GM12872 (cell line): ENCODE results near the gene AP3S2.

Experiments
- TF ChIP-seq, protein P1 (sequence below): IDR thresholded peaks from 3 replicates; pipeline ENCODE4 v1.5.1; 2011; ENCODE audit warnings: low read depth, mild to moderate bottlenecking, low read length, moderate library complexity; ENCODE audit not compliant: insufficient read depth

The AP3S2 gene

DNA sequence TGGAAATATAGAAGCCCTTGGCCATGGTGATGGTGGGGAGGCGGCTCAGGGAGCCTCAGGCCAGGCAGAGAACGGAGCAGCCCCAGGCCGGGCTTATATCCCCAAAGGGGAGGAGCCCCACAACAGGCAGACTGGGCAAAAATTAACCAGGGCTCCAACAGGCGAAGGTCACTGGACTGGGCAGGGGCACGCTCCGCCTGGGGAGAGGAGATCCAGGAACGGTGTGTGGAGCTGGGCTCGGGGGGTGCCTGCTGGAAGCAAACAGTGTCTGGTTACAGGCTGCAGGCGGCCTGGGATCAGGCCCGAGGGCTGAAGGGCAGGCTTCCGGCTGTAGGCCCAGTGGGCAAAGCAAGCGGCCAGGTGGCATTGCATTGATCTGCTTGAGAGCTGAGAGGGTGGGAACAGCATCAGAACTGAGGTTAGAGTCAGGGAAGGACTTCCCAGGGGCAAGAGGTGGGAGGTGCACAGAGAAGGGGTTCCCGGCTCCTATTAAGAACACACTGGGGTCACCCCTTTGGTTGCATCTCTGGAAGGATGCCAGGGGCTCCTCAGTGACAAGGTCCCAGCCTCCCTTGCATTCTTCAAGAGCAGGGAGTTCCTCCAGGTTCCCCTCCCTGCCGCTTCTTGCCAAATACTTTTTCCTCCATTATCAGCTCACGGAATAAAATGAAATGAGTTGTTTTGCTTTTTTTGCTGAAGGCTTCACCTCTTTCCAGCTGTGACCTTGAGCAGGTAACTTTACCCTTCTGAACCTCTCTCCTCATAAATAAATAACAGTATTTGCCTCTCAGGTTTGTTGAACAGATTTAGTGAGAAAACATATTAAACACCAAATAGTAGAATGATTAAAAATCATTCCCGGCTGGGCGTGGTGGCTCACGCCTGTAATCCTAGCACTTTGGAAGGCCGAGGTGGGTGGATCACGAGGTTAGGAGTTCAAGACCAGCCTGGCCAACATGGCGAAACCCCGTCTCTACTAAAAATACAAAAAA is 86.9 kb downstream of the AP3S2 start:
- TF ChIP-seq, protein P1, sequence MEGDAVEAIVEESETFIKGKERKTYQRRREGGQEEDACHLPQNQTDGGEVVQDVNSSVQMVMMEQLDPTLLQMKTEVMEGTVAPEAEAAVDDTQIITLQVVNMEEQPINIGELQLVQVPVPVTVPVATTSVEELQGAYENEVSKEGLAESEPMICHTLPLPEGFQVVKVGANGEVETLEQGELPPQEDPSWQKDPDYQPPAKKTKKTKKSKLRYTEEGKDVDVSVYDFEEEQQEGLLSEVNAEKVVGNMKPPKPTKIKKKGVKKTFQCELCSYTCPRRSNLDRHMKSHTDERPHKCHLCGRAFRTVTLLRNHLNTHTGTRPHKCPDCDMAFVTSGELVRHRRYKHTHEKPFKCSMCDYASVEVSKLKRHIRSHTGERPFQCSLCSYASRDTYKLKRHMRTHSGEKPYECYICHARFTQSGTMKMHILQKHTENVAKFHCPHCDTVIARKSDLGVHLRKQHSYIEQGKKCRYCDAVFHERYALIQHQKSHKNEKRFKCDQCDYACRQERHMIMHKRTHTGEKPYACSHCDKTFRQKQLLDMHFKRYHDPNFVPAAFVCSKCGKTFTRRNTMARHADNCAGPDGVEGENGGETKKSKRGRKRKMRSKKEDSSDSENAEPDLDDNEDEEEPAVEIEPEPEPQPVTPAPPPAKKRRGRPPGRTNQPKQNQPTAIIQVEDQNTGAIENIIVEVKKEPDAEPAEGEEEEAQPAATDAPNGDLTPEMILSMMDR, result no peak

DNA sequence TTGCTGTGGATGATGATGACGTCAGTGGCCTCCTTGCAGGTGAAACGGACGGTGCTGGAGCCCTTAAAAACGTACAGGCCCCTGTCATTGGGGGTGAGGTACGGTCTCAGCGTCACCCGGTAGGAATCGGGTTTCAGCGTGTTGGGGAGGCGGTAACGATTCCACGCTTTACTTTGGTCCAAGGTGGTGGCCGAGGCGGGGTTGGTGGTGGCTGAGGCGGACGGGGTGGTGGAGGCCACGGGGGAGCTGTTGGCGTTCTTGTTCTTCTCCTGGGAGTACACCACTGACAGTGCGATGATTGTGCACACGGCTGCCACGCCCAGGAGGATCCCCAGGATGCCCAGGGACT is 87.6 kb downstream of the AP3S2 start:
- TF ChIP-seq, protein P1, result no peak

DNA sequence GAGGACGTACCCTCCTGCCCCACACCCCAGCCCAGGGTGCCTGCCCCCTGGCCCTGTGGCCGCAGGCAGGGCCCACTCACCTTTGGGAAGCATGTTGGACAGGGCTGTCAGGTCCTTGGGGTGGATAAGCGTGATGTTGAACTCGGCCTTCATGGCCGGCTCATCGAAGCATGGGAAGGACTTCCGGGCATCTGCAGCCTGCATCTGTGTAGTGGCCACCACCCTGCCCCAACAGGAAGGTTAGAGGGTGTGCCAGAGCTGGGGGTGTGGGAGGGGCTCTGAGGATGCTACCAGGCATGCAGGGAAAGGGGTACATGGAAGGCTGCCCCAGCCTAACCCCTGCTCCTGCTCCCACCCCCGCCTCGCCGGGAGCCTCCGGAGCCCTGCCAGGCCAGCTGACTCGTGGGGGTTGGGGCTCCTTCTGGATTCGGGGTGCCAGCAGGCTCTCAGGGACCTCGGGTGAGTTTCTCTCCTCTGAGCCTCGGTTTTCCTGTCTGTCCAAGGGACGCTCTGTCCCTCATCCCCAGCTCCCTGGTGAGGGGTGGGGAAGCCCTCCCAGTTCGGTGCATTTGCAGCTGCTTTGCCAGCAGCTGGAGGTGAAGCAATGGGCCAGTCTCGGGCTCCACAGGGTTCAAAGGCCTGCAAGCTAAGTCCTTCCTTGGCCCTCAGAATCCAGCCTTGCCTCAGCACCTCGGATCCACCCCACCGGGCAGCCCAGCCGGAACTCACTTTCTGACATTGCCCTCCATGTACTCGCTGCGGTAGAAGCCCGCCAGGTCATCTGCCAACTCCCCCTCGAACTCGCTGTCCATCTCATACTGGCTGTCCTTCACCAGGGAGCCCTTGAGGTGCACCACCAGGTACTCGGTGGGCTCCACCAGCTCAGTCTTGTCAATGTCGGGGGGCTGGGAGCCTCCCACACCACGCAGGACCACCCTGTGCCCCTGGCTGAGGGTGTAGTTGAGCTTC is 88.3 kb downstream of the AP3S2 start:
- TF ChIP-seq, protein P1, result no peak

DNA sequence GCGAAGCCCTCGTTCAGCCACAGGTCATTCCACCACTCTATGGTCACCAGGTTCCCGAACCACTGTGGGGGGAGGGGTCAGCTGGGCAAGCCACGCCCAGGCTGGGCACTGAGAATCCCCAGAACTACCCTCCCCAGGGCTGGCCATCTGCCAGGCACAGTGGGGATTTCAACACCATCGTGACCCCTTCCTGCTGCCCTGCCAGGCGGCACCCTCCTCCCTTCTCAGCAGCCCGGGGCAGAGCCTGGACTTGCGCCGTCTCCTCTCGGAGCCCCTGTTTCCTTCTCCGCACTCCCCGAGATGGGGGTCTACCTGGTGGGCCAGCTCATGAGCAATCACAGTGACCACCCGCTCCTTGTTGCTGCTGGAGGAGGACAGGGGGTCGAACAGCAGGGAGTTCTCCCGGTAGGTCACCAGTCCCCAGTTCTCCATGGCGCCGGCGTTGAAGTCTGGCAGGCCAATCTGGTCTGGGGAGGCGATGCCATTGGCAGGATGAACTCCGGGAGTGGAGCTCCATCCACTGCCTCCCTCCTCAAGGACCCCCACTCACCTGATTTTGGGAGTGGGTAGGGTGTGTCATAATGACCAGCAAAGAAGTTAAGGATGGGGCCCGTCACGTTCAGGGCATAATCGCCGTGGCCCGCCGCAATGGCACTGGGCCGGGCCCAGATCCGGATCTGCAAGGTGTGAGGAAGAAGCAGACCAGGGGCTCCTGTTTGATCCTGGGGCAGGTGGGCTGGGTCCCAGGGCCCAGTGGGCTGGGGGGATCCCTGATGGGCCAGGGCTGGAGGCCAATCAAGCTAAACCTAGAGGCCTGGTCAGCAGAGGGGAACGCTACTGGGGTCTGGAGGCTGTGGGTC is 89.6 kb downstream of the AP3S2 start:
- TF ChIP-seq, protein P1, result no peak

DNA sequence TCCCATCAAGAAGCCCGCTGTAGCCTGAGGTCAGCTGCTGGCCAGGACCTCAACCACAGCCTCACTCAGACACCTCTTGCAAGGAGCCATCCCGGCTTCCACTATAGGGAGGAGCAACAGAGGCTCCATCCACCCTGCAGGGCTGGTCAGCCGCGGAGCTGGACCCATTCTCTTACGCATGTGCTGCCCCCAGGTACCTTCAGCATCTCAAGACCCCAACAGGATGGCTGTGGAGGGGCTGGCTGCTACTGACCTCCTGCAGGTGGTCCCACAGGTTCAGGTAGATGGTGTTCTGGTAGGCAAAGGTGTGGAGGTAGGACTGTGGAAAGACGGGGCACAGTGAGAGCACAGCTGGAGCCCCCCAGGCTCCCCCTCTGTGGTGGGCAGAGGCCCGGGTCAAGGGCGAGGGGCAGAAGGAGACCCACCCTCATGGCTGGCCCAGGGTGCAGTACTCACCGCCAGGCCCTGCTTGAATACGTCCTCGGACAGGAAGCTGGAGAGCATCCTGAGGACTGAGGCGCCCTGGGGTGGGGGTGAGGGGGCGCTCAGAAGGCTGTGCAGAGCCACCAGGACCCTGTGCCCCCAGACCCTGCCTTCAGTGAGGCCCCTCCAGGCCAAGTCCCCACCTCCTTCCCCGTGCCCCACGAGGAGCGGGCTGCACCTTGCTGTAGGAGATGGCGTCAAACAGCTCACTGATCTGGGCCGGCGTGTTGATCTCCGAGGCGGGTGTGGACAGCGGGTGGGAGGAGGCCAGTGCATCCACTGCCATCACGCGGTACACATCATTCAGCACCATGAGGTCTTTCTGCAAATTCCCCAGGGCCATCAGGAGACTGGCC is 90.6 kb downstream of the AP3S2 start:
- TF ChIP-seq, protein P1, result no peak

DNA sequence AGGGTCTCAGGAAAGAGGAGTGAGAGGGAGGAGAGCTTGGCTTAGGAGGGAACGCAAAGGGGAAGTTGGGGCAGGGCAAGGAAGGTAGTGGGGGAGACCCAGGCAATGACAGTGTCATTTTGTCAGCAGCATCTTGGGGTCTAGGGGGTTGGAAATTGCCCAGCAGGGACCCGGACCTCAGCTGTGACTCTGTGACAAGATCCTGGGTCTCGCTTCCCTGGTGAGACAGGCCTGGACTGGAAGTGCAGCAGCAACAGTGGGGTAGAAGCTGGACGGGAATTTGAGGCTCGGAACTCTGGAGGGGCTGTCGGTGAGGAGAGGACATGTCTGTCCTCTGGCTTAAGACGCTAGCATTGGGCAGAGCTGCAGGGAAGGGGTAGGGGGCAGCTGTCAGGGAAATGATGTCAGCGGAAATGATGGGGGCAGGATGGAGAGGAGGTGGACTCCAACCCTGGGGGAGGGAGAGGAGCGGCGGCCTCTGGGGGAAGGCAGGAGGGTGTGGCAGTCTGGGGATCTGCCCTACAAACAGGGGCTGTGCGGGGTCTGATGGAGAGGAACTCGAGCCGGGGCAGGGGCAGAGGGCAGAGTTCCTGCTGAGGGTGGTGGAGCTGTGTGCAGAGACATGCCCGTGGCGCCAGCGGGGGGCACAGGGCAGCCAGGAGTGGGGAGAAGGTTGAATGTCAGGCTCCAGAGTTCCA is 91.4 kb downstream of the AP3S2 start:
- TF ChIP-seq, protein P1, result no peak
